HG03060 (cell line): ENCODE measurements around the gene SENP1.
A peak's percentile ranks its signal among the peaks of the same experiment; 100 is the strongest.
"Not testable (repeated sequence)": the region's sequence is repeated elsewhere in the genome, so short reads cannot be mapped to it uniquely, and the experiment has no call there.

Experiments
- ATAC-seq: cut with Tn5 transposase; IDR thresholded peaks from one replicate; pipeline ENCODE4 v1.9.1; 2021; ENCODE audit warnings: low read depth, moderate number of reproducible peaks; ENCODE audit not compliant: unreplicated experiment

SENP1 gene

GRCh38 chr12:48115957-48116356, 10.1 kb upstream of the SENP1 start:
- ATAC-seq, result no peak

- ATAC-seq, result not testable (repeated sequence)
Observed at GRCh38 chr12:48111312-48111693, 5.4 kb upstream of the SENP1 start.

GRCh38 chr12:48110691-48111311, 4.9 kb upstream of the SENP1 start:
- ATAC-seq, result no peak

GRCh38 chr12:48109424-48109823, 3.5 kb upstream of the SENP1 start:
- ATAC-seq, result no peak

GRCh38 chr12:48106681-48107613, 1.1 kb upstream of the SENP1 start:
- no peak for ATAC-seq

- ATAC-seq, result peak; percentile 26
Observed at GRCh38 chr12:48105321-48105866, 485 bp downstream of the SENP1 start.

- no peak for ATAC-seq
Observed at GRCh38 chr12:48104531-48104930, 1.3 kb downstream of the SENP1 start.

- ATAC-seq, result no peak
Observed at GRCh38 chr12:48092611-48093010, 13.3 kb downstream of the SENP1 start.

- ATAC-seq, result no peak
Observed at GRCh38 chr12:48086327-48086726, 19.6 kb downstream of the SENP1 start.

GRCh38 chr12:48084841-48085460, 20.9 kb downstream of the SENP1 start:
- ATAC-seq, result no peak

- ATAC-seq, result no peak
Observed at GRCh38 chr12:48084066-48084465, 21.8 kb downstream of the SENP1 start.

GRCh38 chr12:48080821-48081220, 25.1 kb downstream of the SENP1 start:
- no peak for ATAC-seq

GRCh38 chr12:48080285-48080684, 25.6 kb downstream of the SENP1 start:
- no peak for ATAC-seq

- no peak for ATAC-seq
Observed at GRCh38 chr12:48078901-48079300, 27.0 kb downstream of the SENP1 start.

GRCh38 chr12:48077111-48077510, 28.8 kb downstream of the SENP1 start:
- ATAC-seq, result no peak

GRCh38 chr12:48075832-48076231, 30.0 kb downstream of the SENP1 start:
- ATAC-seq, result no peak

GRCh38 chr12:48074266-48074665, 31.6 kb downstream of the SENP1 start:
- no peak for ATAC-seq

GRCh38 chr12:48072266-48072665, 33.6 kb downstream of the SENP1 start:
- no peak for ATAC-seq

GRCh38 chr12:48071808-48072207, 34.1 kb downstream of the SENP1 start:
- ATAC-seq, result no peak

- ATAC-seq, result no peak
Observed at GRCh38 chr12:48070731-48071130, 35.1 kb downstream of the SENP1 start.

GRCh38 chr12:48070033-48070432, 35.8 kb downstream of the SENP1 start:
- ATAC-seq, result no peak
